COLO829 (cell line): ENCODE results near the gene HHAT.

Experiments
- DNase-seq: peaks from one replicate; pipeline ENCODE4 v3.0.0; 2012; ENCODE audit warnings: low spot score

HHAT gene

DNA sequence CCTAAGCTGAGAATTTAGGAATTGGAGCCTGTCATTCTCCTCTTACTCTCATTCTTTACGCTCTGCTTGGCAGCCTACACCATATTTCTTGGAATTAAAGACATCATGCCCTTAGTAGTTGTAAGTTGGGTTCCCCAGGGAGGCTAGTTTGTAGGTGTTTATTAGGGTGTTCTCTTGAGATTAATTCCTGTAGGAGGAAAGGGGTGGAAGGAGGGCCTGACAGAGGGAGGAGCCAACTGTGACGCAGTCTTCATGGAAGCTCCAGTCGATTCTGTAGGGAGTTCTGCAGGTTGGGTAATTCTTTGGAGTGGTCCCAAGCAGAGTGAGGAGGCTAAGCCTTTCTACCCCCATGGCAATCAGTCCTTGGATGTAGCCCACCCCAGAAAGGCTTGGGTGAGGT lies 111.4 kb downstream of the HHAT start:
- no peak for DNase-seq

DNA sequence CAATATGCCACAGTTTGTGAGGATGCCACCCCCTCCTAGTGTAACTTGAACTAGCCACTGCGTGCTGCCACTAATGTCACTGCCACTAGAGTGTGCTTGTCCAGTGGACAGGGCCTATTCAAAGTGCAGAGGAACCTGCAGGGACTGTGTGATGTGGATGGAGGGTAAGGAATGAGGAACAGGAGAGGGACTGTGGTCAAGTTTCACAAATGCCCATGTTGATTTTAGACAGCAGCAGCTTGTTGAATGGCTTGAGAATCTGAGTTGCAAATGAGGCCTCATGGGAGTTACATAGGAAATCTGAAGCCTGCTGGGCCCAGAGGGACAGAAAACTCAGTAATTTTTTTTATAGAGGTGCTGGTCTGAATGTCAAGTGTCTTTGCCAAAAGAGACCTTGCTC lies 112.3 kb downstream of the HHAT start:
- DNase-seq: no peak

DNA sequence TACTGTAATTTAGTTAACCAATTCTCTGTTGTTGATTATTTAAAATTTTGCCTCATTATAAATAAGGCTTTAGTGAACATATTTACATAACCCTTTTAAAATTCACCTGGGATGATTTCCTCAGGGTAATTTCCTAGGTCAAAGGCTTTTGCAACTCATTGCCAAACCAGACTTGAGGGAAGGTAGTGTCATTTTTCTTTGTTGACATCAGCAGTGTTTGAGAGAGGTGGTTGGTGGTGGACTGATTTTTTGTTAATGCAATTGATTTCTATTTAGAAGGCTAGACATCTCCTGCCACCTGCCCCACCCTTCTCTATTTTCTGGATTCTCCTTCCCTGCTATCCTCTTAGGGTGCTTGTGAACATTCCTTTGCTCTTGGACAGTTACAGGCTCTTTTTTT lies 116.8 kb downstream of the HHAT start:
- DNase-seq: no peak

DNA sequence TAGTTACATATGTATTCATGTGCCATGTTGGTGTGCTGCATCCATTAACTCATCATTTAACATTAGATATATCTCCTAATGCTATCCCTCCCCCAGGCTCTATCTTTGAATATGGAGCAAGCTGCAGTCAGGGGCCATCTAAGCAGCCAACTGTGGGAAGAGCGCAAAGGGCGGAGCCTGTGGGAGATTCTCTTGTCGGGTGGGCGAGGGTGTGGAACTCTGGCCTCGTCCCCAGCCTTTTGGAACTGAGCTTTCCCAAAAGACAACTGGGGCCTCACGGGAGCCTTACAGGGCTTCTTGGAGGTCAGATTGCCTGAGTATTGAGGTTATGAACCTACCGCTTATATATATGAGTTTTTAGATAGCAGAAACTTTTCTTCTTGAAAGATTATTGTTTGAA lies 117.2 kb downstream of the HHAT start:
- DNase-seq: no peak

DNA sequence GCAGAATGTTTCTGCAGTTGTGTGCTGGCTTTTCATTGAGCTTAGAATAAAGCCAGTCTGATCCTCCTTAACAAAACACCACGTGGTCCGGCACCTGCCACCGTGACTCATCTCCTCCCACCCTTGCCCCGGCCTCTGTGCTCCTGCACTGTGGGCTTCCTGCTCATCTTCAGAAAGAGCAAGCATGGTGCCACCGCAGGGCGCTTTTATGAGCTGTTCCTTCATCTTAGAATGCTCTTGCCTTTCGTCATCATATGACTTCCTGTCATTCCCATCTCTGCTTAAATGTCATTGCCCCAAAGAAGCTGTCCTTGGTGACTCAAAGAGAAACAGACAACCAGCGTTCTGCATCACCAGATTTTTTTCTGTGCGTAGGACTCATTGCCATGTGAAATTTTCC lies 117.8 kb downstream of the HHAT start:
- DNase-seq: peak; percentile 76

DNA sequence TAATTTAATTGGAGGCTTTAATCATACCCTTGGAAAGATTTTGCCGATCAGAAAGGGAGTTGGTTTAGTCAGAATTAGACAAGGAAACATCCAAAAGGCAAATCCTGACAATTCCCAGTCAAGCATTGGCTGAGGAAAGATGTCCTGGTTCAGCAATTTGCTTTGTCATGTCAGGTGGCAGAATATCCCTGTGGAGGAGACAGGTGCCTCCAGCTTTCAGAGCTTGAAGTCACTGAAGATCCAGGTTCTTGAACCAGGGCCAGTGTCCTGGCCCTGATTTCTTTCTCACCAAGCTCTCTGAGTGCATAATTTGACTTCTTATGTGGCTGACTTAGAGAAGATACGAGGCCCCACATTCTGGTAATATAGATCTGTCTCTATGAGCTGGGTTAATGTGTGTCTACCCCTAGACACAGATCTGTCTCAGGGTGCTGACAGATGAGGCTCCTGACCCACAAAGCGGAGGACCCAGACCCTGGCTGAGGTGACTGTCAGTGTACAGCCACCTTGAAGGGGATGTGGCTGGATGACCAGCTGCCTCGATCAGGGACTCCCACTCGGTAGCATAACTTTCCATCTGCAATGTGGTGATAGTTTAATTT lies 118.9 kb downstream of the HHAT start:
- DNase-seq: no peak

DNA sequence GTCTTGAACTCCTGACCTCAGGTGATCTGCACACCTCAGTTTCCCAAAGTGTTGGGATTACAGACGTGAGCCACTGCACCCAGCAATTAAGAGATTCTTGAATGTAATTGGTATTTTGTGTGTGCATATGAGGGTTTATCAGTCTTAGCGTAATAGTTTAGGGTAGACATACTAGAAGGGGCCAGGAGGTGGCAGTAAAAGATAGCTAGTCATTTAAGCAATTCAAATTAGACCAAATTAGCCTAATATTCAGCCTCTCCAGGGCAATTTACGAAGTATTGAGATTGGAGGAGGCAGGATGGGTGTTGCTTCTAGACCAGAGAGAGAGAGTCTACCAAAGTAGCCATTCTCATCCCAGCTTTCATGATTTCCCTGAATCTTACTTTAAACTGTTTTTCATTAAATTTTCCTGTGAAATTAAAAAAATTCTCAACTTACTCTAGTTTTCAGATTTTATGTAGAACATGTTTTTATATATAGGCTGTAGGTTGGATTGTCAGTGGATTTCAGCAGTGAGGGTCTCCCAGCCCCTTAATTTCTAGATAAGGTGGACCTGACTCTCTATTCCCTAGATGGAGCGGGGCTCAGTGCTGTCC lies 119.7 kb downstream of the HHAT start:
- peak; percentile 83 for DNase-seq

DNA sequence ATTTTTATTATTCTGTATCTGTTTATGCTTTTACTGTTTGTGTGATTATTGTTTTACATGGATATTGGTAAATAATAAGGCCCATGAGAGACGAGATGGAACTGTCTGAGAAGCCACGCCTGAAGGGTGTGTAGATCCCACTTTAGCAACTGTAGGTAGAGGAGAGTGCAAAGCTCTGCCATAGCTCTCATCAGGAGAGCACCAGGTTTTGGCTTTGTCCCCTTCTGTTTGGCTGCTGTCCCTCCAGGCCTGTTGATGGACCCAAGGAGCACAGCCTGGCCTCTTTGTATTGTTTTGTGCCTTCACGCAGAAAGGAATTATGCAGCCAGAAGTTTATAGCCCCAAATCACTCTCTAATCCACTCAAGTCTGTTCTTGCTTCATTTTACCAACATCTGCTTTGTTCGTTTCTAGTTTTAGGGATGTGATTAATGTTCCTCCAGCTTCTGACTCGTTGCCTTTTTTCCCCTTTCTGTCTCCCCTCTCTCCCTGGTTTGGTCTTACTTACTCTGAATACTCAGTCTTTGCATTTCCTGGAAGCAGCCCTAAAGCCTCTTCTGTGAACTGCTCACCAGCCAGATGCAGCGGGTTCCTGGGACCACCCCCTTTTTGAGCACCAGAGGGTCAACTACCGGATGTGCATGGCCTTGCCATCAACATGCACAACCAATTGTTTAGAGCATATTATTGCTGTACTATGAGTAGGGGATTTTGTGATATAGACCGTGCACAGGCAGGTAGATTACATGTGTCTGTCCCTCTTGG lies 127.3 kb downstream of the HHAT start:
- no peak for DNase-seq

DNA sequence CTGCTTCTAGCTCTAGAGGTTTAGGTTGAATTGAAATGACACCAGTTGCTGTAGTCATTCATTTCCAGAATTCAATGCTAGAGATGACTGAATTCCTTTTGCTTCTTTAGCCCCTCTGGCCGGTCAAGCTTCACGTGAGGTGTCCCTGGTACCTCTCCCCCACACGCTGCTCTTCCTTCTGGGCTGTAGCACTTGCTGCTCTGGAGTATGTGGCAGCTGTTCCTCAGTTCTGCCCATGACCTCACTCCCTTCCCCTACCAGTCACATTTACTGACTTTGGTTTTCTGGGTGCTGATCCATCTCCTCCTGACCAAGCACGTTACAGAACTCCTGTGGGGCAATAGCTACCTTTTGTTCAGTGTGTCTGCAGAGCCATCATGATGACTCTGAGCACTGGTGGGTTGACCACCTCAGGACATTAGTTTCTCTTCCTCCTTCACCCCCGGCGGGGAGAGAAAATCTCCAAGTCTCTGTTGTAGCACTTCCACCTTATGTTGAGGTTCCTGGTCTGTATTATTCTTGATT lies 128.1 kb downstream of the HHAT start:
- DNase-seq: no peak

DNA sequence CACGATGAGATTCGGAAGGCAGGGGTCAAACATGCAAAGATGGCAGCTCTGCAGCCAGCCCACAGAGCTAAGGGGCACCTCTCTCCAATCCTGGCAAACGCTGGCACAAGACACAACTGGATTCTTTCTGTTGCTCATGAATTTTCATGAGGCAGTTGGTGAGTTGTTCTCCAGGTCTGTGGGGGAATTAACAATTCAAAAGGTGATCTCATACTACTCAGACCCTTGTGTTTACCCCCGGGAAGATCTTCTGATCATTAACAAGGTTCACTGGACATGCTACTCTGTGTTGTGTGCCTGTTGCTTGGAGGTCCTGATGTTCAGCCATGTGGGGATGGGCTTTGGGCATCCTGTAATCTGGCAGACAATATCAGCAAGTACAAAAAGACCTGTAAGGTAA lies 128.9 kb downstream of the HHAT start:
- DNase-seq: no peak

DNA sequence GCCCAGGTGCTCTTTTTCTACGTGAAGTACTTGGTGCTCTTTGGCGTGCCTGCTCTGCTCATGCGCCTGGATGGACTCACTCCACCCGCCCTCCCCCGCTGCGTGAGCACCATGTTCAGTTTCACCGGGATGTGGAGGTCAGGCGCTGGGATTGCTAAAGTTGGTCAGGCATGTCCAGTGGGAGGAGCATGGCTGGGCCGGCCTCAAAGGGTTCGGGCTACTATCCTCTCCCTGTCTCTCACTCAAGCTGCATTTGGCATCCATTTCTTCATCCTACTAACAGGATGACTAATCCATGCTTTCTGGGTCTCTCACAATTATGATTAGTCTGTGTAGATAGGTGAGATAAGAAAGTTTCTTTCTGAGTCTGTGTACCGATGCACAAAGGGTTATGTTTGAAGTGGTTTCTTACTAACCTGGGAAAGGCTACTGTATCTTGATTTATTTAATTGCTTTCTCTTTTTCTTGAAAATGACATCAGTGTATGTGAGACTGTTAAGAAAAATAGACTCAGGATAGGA lies 135.9 kb downstream of the HHAT start:
- DNase-seq: no peak

DNA sequence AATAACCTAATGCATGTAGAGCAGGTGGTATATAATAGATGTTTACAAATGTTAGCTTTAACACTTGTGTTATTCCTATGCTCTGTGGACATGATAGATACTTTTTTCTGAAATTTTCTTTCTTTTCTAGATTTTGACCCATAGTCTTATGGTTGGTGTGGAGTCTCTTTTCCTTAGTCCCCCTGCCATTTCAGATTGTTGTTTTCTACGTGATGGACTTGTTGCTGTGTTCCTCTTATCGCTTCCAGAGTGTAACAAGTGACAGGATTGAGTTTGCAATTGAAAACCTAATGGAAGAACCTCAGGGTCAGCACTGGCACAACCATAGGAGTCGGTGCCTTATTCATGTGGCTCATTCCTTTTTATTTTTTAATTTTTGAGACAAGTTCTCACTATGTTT lies 136.4 kb downstream of the HHAT start:
- no peak for DNase-seq

DNA sequence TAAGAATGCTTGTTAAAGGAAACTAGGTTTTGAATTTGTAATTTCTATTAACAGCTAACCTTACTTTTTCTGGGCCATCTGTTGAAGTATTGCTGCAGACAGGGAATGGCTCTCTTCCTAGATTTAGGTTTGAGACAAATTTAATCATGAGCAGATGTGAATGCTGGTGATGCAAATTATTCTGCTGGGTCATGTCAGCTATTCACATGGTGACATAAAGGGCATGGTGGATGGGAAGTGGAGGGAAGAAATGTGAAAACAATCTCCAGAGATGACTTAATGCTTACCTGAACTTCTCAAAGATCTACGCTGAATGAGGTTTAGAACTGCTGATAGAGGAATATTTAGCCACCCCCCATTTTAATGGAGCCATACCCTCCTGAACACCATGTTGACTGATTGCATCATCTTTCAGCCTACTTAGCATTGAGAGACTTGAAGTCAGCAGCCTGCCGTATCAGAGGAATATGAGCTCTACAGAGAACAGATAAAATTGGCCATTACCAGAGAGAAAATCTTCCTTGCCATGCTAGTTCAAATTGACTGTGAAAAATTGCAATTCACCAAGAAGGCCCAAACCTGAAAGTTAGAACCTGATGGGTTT lies 138.8 kb downstream of the HHAT start:
- DNase-seq: no peak

DNA sequence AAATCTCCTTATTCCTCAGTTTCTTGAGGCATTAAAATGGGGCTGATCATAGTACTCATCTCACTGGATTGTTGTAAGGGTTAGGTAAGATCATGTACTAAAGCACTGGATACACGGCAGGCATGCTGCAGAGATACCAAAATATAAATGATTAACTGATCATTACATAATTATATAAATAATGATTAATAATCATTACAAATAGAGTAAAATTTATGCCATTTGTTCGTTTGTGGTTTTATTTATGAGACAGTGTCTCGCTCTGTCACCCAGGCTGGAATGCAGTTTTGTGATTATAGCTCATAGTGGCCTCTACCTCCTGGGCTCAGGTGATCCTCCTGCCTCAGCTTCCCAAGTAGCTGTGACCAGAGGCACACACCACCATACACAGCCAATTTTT lies 140.7 kb downstream of the HHAT start:
- DNase-seq: no peak

DNA sequence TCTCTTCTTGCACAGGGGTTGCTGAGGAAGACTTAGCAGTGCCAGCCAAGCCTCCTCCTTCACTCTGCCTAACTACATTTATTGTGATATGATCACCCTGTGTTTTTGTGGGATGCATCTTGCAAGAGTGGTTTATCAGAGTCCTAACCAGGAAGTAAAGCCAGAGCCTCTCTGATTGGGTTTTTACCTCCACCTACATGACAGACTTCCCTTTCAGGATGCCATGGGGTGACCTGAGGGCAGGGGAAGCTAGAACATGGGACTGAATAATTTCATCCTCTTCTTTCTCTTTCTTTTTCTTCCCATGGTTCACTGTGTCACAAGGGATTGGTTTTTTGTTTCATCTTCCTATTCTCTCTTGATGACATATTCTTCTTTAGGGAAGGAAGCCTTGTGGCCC lies 146.6 kb downstream of the HHAT start:
- DNase-seq: no peak

DNA sequence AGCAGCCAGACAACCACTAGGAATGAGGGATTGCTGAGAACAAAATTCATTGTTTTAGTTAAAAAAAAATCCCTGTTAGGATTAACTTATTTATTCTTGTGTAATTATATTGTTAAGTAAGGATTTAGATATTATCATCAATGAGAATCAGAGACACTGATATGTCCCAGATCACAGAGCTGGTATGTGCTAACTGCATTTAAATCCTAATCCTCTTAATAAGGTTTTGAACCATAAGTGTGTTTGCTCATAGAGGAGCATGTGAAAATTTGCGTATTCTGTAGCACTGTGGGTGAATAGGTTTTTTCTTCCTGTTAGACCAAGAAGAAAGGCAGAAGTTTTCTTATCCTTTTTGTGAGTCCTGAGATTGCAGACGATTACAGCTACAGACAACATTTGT lies 147.1 kb downstream of the HHAT start:
- DNase-seq: no peak

DNA sequence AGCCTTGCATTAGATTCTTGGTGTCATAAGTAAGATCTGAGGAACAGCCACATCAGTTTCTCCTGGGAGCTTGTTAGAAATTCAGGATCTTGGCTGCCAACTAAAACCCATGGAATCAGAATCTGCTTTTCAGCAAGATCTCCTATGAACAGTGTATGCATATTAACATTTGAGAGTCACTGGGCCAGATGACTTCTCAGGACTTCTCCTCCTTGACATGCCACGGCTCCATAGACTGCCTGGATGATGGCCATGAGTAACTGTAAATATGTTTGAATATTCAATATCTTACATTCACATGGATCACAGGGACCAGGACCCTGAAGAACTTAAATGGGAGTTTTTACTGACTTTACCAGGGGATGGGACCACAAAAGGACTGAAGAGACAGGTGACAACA lies 148.0 kb downstream of the HHAT start:
- DNase-seq: no peak

DNA sequence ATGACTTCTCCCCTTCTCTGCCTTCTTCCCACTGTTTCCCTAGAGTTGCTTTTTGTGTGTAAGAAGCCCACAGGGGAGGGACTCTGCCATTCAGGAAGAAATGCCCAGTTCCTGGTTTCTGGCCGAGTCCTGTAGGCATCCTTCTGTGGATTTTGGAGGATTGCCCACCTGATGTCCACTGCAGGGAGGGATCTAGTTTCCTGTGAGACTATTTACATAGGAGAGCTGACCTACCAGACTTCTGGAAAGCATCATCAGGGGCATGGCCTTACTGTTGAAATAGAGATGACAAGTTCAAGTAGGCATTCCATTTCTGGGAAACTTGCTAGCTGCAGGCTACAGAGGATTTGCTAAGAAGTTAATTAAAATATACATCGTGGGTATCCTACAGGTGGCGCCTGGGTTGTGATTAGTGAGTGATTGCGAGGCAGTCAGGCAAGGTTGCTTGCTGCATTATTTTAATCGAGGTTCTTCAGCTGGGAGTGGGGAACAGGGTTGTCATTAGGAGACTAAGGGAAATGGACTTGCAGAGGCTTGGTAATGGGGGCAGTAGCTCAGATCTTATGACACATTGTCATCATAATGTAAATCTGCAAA lies 148.7 kb downstream of the HHAT start:
- DNase-seq: no peak

DNA sequence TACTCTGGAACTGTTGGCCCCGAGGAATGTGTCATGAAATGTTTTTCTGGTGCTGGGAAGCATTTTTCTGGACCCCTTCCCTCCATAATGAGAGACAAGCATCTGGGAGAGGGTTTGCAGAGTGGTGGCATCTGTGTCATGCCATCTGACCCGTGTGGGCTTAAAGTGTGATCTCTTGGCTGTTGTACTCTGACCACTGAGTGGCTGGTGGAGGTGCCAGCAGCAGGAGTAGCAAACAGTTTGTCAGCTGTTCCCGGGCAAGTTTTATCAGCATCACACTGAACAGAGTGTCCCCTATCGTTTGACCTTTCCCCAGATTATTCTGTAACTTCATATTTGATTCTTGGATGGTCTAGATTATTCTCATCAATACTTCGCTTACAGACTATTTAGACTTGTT lies 150.1 kb downstream of the HHAT start:
- DNase-seq: no peak

DNA sequence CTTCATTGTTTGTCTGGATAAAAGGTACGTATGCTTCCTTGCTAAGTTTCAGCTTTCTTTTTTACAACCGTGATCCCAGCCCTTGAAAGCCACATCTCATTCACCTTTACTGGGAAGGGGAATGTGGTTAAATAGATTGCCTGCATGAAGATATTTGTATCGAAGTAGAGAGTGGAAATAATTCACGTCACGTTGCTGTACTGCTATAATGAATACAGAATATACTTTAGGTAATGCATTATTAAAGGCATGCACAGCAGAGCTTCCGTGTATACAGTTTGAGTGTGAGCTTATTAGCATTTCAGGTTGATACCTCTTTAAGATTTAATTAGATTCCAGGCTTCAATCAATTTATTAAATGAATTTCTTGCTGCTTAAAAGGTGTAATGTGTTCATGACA lies 153.8 kb downstream of the HHAT start:
- no peak for DNase-seq

DNA sequence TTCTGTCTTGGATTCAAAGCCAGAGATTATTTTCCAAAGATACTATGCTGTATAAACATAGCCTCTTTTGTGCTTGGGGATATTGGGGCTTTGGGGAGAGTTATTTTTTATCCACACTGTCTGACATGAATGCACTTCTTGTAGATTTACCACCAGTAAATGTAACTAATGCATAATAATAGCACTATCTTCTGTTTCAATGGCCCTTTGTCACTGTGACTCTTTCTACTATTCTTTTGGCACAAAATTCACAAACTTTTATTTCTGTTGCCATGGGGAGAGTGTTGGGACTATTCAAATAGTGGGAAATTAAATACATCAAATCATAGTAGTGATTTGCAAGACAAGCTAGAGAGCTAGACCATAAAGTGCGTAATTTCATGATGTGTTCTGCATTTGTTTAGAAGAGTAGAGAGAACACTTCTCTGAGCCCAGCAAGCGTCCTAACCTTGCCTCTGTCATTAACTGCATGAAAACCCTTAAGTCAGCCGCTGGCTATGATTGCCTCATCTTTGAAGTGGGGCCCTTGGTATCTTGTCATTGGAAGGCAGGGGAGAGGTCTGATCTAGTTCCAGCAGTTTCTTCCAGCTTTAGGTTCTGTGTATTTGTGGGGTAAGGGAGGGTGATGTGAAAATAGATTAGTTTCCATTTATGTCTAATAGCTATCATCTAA lies 154.4 kb downstream of the HHAT start:
- peak; percentile 83 for DNase-seq

DNA sequence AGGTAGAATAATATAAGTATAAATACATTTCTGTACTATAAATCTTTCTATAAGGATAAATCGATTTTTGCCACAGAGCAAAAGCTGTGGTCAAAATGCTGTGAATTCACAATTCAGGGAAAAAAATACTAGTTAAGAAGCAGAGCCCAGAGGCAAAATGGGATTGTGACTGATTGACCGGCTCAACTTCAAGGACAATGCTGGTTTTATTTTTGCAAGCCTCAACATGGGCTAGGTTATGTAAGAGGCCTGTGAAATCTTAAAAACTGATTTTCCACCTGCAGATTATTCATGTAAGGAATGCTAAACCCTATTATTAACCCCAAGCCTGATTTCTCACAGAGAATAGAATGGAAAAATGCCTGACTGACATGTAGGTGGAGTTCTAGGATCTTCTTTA lies 155.1 kb downstream of the HHAT start:
- DNase-seq: peak; percentile 45
